ENCODE measurements around the gene KCNQ1. TPM values are rescaled to one million over a fixed set of nuclear protein-coding genes. Genes with fewer than 3 reads are reported as not detected.

KCNQ1 gene
- total RNA-seq, 4 donors from 2014 or later: 0.81 to 2.2 (median 1.6) TPM

DNA sequence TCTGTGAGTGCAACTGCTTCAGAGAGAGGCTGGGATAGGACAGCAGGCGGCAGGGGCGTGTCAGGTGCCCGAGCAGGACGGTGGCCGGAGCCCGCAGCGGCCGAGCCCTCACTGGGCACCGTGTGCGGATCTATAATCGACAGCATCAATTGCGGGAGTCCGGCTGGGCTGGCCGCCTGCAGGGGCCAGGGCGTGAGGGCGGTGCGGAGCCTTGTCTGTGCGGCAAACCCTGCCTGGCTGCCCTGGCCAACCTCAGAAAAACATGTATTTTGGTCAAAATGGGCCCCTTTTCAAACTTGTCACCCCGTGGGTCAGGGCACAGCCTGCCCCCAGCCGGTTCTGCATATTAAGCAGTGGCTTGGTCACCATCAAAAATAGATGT is 346.3 kb downstream of the KCNQ1 start:
- WGBS, 2 donors: 82 to 83% methylated on average over 19 to 20 of the region's 20 CpGs
- intact Hi-C loops (cut with DNase I; ENCODE audit: low total_unique reads): no loop called here
- peak in 1 of 2 donors; percentile 73 for DNase-seq (ENCODE audit: low spot score in 2 of 2)
- H3K4me3 ChIP-seq (ENCODE audit: low read depth, poor library complexity, severe bottlenecking): no peak overlapping the region
- TF ChIP-seq, protein P1, sequence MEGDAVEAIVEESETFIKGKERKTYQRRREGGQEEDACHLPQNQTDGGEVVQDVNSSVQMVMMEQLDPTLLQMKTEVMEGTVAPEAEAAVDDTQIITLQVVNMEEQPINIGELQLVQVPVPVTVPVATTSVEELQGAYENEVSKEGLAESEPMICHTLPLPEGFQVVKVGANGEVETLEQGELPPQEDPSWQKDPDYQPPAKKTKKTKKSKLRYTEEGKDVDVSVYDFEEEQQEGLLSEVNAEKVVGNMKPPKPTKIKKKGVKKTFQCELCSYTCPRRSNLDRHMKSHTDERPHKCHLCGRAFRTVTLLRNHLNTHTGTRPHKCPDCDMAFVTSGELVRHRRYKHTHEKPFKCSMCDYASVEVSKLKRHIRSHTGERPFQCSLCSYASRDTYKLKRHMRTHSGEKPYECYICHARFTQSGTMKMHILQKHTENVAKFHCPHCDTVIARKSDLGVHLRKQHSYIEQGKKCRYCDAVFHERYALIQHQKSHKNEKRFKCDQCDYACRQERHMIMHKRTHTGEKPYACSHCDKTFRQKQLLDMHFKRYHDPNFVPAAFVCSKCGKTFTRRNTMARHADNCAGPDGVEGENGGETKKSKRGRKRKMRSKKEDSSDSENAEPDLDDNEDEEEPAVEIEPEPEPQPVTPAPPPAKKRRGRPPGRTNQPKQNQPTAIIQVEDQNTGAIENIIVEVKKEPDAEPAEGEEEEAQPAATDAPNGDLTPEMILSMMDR (IDR thresholded peaks at IDR 0.05): no peak
- TF ChIP-seq POLR2A (IDR thresholded peaks at IDR 0.05): no peak

DNA sequence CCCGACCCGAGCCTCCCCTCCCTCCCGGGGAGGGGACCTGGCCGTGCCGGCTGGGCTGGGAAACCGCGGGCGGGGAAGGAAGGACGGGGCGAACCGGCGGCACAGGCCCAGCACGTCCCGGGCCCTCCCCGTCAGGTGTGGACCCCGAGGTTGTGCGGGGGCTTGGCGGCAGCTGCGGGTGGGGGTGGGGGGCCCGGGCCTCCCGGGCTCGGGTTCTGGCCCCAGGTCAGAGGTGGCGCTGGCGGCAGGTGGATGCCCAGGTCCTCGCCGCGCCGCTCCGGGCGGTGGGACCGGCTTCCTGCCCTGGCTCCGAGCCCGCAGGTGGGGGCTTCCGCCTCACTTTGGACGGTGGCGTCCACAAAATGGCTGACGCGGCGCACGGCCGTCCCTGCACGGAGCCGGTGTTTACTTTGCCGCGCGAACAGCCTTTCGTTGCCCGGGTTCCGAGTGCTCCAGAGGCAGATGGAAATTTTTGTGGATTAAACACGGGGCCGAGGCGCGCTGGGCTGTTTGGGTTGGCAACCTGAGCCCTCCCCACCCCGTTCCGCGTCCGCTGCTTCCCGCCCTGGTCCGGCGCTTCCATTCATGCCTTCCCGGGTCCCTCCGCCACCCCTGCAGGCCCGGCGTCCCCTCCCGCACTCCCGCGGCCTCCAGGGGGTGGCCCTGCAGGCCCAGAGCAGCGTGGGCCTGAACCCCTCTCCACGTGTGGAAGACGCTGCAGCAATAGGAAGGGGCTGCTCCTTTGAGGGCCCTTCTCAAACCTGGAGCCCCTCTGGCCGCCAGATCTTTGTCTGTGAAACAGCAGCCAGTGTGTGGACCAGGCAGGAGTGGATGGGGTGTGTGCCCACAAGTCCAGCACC is 346.9 kb downstream of the KCNQ1 start:
- no peak overlapping the region for H3K4me3 ChIP-seq (ENCODE audit: low read depth, poor library complexity, severe bottlenecking)
- intact Hi-C loops (cut with DNase I; ENCODE audit: low total_unique reads): no loop called here
- TF ChIP-seq, protein P1 (IDR thresholded peaks at IDR 0.05): no peak
- no peak for TF ChIP-seq POLR2A (IDR thresholded peaks at IDR 0.05)
- DNase-seq (ENCODE audit: low spot score in 2 of 2): peak in 1 of 2 donors; percentile 82
- WGBS, 2 donors: 20 to 23% methylated on average over 35 to 47 of the region's 71 CpGs

DNA sequence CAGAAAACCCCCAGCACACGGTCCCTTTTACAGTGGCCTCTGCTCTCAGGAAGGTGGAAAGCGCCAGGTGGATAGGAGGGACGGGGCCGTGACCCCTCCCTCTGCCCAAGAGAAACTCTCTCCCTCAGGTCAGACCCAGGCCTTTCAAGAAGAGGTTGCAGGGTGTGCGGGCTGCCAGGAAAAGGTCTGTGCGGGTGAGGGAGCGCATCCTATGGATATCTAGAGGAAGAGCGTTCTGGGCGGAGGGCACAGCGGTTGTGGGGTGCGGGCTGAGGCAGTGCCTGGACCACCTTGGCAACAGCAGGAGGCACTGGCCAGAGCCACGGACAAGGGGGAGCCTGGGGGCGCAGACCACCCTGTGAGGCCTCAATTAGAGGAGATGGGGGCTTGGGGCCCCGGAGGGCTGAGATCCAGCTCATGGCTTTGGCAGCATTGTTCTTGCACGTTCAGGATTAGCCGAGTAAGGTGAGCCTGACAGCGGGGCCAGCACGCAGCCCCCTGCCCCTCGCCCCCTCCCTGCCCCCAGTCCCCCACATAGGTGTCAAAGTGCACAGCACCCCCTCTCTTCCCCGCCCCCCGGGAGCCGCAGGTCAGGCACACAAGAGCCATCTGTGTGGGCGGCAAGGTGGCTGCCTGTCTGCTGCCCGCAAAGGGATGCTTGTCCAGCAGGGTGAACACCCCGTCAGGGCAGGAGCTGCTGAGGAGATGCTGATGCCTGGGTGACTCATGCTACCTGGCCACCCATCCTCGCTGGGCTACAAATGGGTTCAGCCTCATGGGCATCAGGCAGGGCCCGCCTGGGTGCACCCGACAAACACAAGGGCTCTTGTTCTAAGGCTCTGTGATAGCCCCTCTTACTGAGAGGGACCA is 347.8 kb downstream of the KCNQ1 start:
- TF ChIP-seq, protein P1 (IDR thresholded peaks at IDR 0.05): no peak
- no peak for TF ChIP-seq POLR2A (IDR thresholded peaks at IDR 0.05)
- WGBS, 2 donors: 83 to 87% methylated on average over 19 to 28 of the region's 28 CpGs
- no peak overlapping the region for H3K4me3 ChIP-seq (ENCODE audit: low read depth, poor library complexity, severe bottlenecking)
- intact Hi-C loops (cut with DNase I; ENCODE audit: low total_unique reads): no loop called here
- DNase-seq (ENCODE audit: low spot score in 2 of 2): peak in 1 of 2 donors; percentile 81

DNA sequence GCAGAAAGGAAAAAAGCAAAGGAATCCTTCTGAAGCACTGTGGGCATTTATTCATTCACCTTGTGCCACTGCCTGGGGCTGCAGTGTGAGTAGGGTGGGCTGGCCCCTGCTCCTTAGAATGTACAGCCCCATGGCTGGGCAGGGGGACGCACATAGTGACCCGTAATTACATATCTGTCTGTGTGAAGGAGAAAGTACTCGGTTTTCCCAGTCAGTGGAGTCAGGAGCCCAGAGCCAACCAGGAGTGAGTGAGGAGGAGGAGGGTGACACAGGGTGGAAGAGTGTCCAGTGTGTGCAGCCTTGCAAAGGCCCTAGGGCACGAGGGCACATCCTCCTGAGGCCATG is 348.9 kb downstream of the KCNQ1 start:
- WGBS, 2 donors: 85 to 96% methylated on average over 4 of the region's 4 CpGs
- DNase-seq (ENCODE audit: low spot score in 2 of 2): no peak
- TF ChIP-seq POLR2A (IDR thresholded peaks at IDR 0.05): no peak
- TF ChIP-seq, protein P1 (IDR thresholded peaks at IDR 0.05): no peak
- intact Hi-C loops (cut with DNase I; ENCODE audit: low total_unique reads): no loop called here
- H3K4me3 ChIP-seq (ENCODE audit: low read depth, poor library complexity, severe bottlenecking): no peak overlapping the region

- 85 to 88% methylated on average over 18 of the region's 18 CpGs for WGBS, 2 donors
- intact Hi-C loops (cut with DNase I; ENCODE audit: low total_unique reads): no loop called here
- TF ChIP-seq POLR2A (IDR thresholded peaks at IDR 0.05): no peak
- TF ChIP-seq, protein P1 (IDR thresholded peaks at IDR 0.05): no peak
- H3K4me3 ChIP-seq (ENCODE audit: low read depth, poor library complexity, severe bottlenecking): no peak overlapping the region
- peak in 1 of 2 donors; percentile 81 for DNase-seq (ENCODE audit: low spot score in 2 of 2)
Measured at GRCh38 chr11:2794046-2794967, 349.5 kb downstream of the KCNQ1 start.

All from lower leg skin (tissue), 4 donors.